Measurements from ENCODE around the gene RPS6KL1.
"Not testable (repeated sequence)": the region's sequence is repeated elsewhere in the genome, so short reads cannot be mapped to it uniquely, and the experiment has no call there.

RPS6KL1 gene

GRCh38 chr14:74934476-74935359 lies 11.7 kb upstream of the RPS6KL1 start:
- no peak for DNase-seq (ENCODE audit: low read depth)

GRCh38 chr14:74934041-74934440 lies 11.0 kb upstream of the RPS6KL1 start:
- DNase-seq (ENCODE audit: low read depth) = no peak

GRCh38 chr14:74932936-74933335 lies 9.9 kb upstream of the RPS6KL1 start:
- DNase-seq (ENCODE audit: low read depth) = not testable (repeated sequence)

GRCh38 chr14:74932401-74932901 lies 9.4 kb upstream of the RPS6KL1 start:
- peak; percentile 20 for DNase-seq (ENCODE audit: low read depth)

- not testable (repeated sequence) for DNase-seq (ENCODE audit: low read depth)
These were observed 8.7 kb upstream of the RPS6KL1 start for GRCh38 chr14:74931744-74932143.

- DNase-seq (ENCODE audit: low read depth) = no peak
These were observed 6.2 kb upstream of the RPS6KL1 start for GRCh38 chr14:74929242-74929641.

GRCh38 chr14:74927225-74927624 lies 4.2 kb upstream of the RPS6KL1 start:
- DNase-seq (ENCODE audit: low read depth) = no peak

- DNase-seq (ENCODE audit: low read depth) = no peak
These were observed 1.0 kb upstream of the RPS6KL1 start for GRCh38 chr14:74924061-74924460.

GRCh38 chr14:74921987-74922751 lies 891 bp downstream of the RPS6KL1 start:
- DNase-seq (ENCODE audit: low read depth) = no peak

GRCh38 chr14:74921053-74921620 lies 1.9 kb downstream of the RPS6KL1 start:
- DNase-seq (ENCODE audit: low read depth) = no peak

- DNase-seq (ENCODE audit: low read depth) = no peak
These were observed 2.8 kb downstream of the RPS6KL1 start for GRCh38 chr14:74920281-74920680.

GRCh38 chr14:74919421-74920165 lies 3.5 kb downstream of the RPS6KL1 start:
- DNase-seq (ENCODE audit: low read depth) = peak; percentile 53

GRCh38 chr14:74918380-74918779 lies 4.7 kb downstream of the RPS6KL1 start:
- DNase-seq (ENCODE audit: low read depth) = no peak

- no peak for DNase-seq (ENCODE audit: low read depth)
These were observed 5.4 kb downstream of the RPS6KL1 start for GRCh38 chr14:74917646-74918081.

- no peak for DNase-seq (ENCODE audit: low read depth)
These were observed 5.9 kb downstream of the RPS6KL1 start for GRCh38 chr14:74917178-74917543.

- no peak for DNase-seq (ENCODE audit: low read depth)
These were observed 7.2 kb downstream of the RPS6KL1 start for GRCh38 chr14:74915826-74916225.

GRCh38 chr14:74915426-74915825 lies 7.6 kb downstream of the RPS6KL1 start:
- DNase-seq (ENCODE audit: low read depth) = no peak

- DNase-seq (ENCODE audit: low read depth) = peak; percentile 81
These were observed 9.0 kb downstream of the RPS6KL1 start for GRCh38 chr14:74913986-74914573.

GRCh38 chr14:74913393-74913910 lies 9.6 kb downstream of the RPS6KL1 start:
- no peak for DNase-seq (ENCODE audit: low read depth)

- DNase-seq (ENCODE audit: low read depth) = no peak
These were observed 10.3 kb downstream of the RPS6KL1 start for GRCh38 chr14:74912801-74913200.

- DNase-seq (ENCODE audit: low read depth) = no peak
These were observed 10.9 kb downstream of the RPS6KL1 start for GRCh38 chr14:74912111-74912510.

All from ELR (cell line).